Glutamatergic neuron (in vitro differentiated cells): ENCODE results near the gene PPP3R2. TPM values are rescaled to one million over a fixed set of nuclear protein-coding genes. Genes with fewer than 3 reads are reported as not detected.
A peak's percentile ranks its signal among the peaks of the same experiment; 100 is the strongest.

Source experiments
- DNase-seq: peaks from one replicate; pipeline ENCODE4 v3.0.0; 2022
- H3K27ac Mint-ChIP-seq: one replicate; pipeline ENCODE4 v1.8.0; 2020; ENCODE audit warnings: mild to moderate bottlenecking, mixed read lengths, inconsistent platforms; ENCODE audit not compliant: unreplicated experiment
- H3K27me3 Mint-ChIP-seq: one replicate; pipeline ENCODE4 v1.8.0; 2020; ENCODE audit warnings: mild to moderate bottlenecking, moderate library complexity, mixed read lengths, inconsistent platforms; ENCODE audit not compliant: unreplicated experiment
- H3K36me3 Mint-ChIP-seq: one replicate; pipeline ENCODE4 v1.8.0; 2020; ENCODE audit warnings: mild to moderate bottlenecking, mixed read lengths, inconsistent platforms; ENCODE audit not compliant: unreplicated experiment
- H3K4me1 Mint-ChIP-seq: one replicate; pipeline ENCODE4 v1.8.0; 2020; ENCODE audit warnings: mild to moderate bottlenecking, low read depth, mixed read lengths, inconsistent platforms; ENCODE audit not compliant: unreplicated experiment
- H3K4me3 Mint-ChIP-seq: one replicate; pipeline ENCODE4 v1.8.0; 2020; ENCODE audit warnings: mild to moderate bottlenecking, mixed read lengths, inconsistent platforms; ENCODE audit not compliant: unreplicated experiment
- H3K9me3 Mint-ChIP-seq: one replicate; pipeline ENCODE4 v1.8.0; 2020; ENCODE audit warnings: mild to moderate bottlenecking, moderate library complexity, mixed read lengths, inconsistent platforms; ENCODE audit not compliant: unreplicated experiment
- CTCF ChIP-seq: fragments of 200-600 bp; sonication (generic); IDR thresholded peaks from one replicate; pipeline ENCODE4 v1.5.0; 2021; ENCODE audit not compliant: partially characterized antibody, unreplicated experiment
- total RNA-seq: library from RNA; stranded (reverse); fragmentation: NEBNext Ultra II Directional; extraction: Animal tissue kit (Norgen Biotek cat#: 25700); gene quantifications from one replicate; pipeline ENCODE4 v1.2.1, GENCODE V29; 2021; ENCODE audit not compliant: unreplicated experiment

Gene PPP3R2
- total RNA-seq, 1 donor from 2014 or later: not detected

GRCh38 chr9:101634741-101635409 is 40.1 kb upstream of the PPP3R2 start:
- TF ChIP-seq CTCF: no peak
- Mint-ChIP-seq H3K27ac (no peak overlapping the region), H3K4me1 (no peaks in the 10 kb centered on the region), H3K36me3 (no peaks in the 10 kb centered on the region), H3K9me3 (no peaks in the 10 kb centered on the region), H3K27me3 (no peaks in the 10 kb centered on the region), H3K4me3 (no peak overlapping the region)
- DNase-seq: no peak

GRCh38 chr9:101632611-101633010 is 37.8 kb upstream of the PPP3R2 start:
- no peaks in the 10 kb centered on the region for H3K36me3 Mint-ChIP-seq

DNA sequence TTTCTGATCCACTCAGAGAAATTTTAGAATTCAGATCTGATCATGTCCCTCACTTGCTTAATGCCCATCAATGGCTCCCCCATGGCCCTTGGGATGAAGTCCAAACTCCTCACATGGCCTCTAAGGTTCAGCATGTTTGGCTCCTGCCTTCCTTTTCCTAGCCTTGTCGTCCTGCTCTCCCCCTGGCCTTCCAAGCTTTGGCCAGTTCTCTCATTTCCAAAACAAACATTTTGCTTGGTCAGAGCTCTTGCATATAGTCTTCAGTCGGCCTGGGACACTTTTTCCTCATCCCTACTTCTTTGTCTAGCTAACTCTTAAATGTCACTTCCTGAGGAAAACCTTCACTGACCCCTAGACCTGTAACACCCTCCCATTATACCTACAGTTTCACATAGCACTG is 37.1 kb upstream of the PPP3R2 start:
- H3K4me1 Mint-ChIP-seq: peaks cover 7% of the 10 kb centered on the region
- H3K4me3 Mint-ChIP-seq: no peak overlapping the region
- no peaks in the 10 kb centered on the region for H3K36me3 Mint-ChIP-seq
- no peaks in the 10 kb centered on the region for H3K9me3 Mint-ChIP-seq
- no peak overlapping the region for H3K27ac Mint-ChIP-seq
- TF ChIP-seq CTCF: no peak
- no peaks in the 10 kb centered on the region for H3K27me3 Mint-ChIP-seq
- no peak for DNase-seq

More at GRCh38 chr9:101632611-101633010, 37.8 kb upstream of the PPP3R2 start:
- no peak for TF ChIP-seq CTCF
- no peak overlapping the region for H3K4me3 Mint-ChIP-seq
- peaks cover 6% of the 10 kb centered on the region for H3K4me1 Mint-ChIP-seq
- no peaks in the 10 kb centered on the region for H3K9me3 Mint-ChIP-seq
- no peak overlapping the region for H3K27ac Mint-ChIP-seq
- no peaks in the 10 kb centered on the region for H3K27me3 Mint-ChIP-seq
- DNase-seq: no peak

- Mint-ChIP-seq H3K4me1 (peaks cover 7% of the 10 kb centered on the region), H3K27me3 (no peaks in the 10 kb centered on the region), H3K9me3 (no peaks in the 10 kb centered on the region), H3K4me3 (no peak overlapping the region), H3K36me3 (no peaks in the 10 kb centered on the region), H3K27ac (no peak overlapping the region)
- no peak for TF ChIP-seq CTCF
- no peak for DNase-seq
Measured at GRCh38 chr9:101629636-101630035, 34.9 kb upstream of the PPP3R2 start.

- DNase-seq: no peak
- H3K27ac Mint-ChIP-seq: peak overlapping the region; percentile 72
- peaks cover 7% of the 10 kb centered on the region for H3K4me1 Mint-ChIP-seq
- no peak overlapping the region for H3K4me3 Mint-ChIP-seq
- no peaks in the 10 kb centered on the region for H3K27me3 Mint-ChIP-seq
- no peaks in the 10 kb centered on the region for H3K9me3 Mint-ChIP-seq
- no peaks in the 10 kb centered on the region for H3K36me3 Mint-ChIP-seq
- TF ChIP-seq CTCF: no peak
Measured at GRCh38 chr9:101628173-101628572, 33.4 kb upstream of the PPP3R2 start.
